WTC11 (cell line): ENCODE measurements around the gene IFNG. TPM values are rescaled to one million over a fixed set of nuclear protein-coding genes. Genes with fewer than 3 reads are reported as not detected.

ENCODE experiments used
- ATAC-seq: fragments of 200-7000 bp; cut with Tn5 transposase; 2 replicates; pipeline ENCODE4 v1.10.0; 2021; ENCODE audit warnings: mild to moderate bottlenecking, moderate library complexity
- CTCF ChIA-PET: fragments of 300-600 bp; sonication (Branson Sonifier 250); formaldehyde crosslinking; loops from one replicate; lab custom pipeline; 2021; ENCODE audit warnings: antibody characterized with exemption; lab: Charles Lee
- POLR2A ChIA-PET: fragments of 350-600 bp; sonication (Branson Sonifier 250); formaldehyde crosslinking; loops from one replicate; lab custom pipeline; 2021; ENCODE audit warnings: antibody characterized with exemption; lab: Charles Lee
- DNase-seq: peaks from one replicate; pipeline ENCODE4 v3.0.0; 2021; ENCODE audit warnings: low spot score
- H3K27ac Mint-ChIP-seq: 2 replicates; pipeline ENCODE4 v1.8.0; 2021; ENCODE audit warnings: mixed read lengths
- H3K27me3 Mint-ChIP-seq: 2 replicates; pipeline ENCODE4 v1.8.0; 2021; ENCODE audit warnings: low read depth, mild to moderate bottlenecking, moderate library complexity, mixed read lengths
- H3K36me3 Mint-ChIP-seq: 2 replicates; pipeline ENCODE4 v1.8.0; 2021; ENCODE audit warnings: mixed read lengths
- H3K4me1 Mint-ChIP-seq: 2 replicates; pipeline ENCODE4 v1.8.0; 2022; ENCODE audit warnings: mixed read lengths
- H3K4me3 Mint-ChIP-seq: 2 replicates; pipeline ENCODE4 v1.8.0; 2021; ENCODE audit warnings: mild to moderate bottlenecking, moderate library complexity, mixed read lengths
- H3K9me3 Mint-ChIP-seq: 2 replicates; pipeline ENCODE4 v1.8.0; 2021; ENCODE audit warnings: mixed read lengths
- ATF1 ChIP-seq: sonication (generic); formaldehyde crosslinking; IDR thresholded peaks from 2 replicates; pipeline ENCODE4 v1.8.1; 2023; ENCODE audit warnings: mild to moderate bottlenecking, moderate library complexity, missing genetic modification reagents
- ATF3 ChIP-seq: sonication (generic); formaldehyde crosslinking; conservative IDR thresholded peaks from 2 replicates; pipeline ENCODE4 v1.8.1; 2022; ENCODE audit warnings: mild to moderate bottlenecking, missing genetic modification reagents
- FOXJ3 ChIP-seq: sonication (generic); formaldehyde crosslinking; IDR thresholded peaks from 2 replicates; pipeline ENCODE4 v1.9.0; 2021; ENCODE audit warnings: missing genetic modification reagents, mild to moderate bottlenecking, borderline replicate concordance
- FOXK1 ChIP-seq: sonication (generic); formaldehyde crosslinking; IDR thresholded peaks from 2 replicates; pipeline ENCODE4 v1.8.0; 2022; ENCODE audit warnings: mild to moderate bottlenecking, moderate library complexity, missing genetic modification reagents
- FOXP1 ChIP-seq: sonication (generic); formaldehyde crosslinking; IDR thresholded peaks from 2 replicates; pipeline ENCODE4 v1.8.0; 2022; ENCODE audit warnings: missing genetic modification reagents, mild to moderate bottlenecking, moderate library complexity, borderline replicate concordance
- KAT7 ChIP-seq: sonication (generic); formaldehyde crosslinking; IDR thresholded peaks from 2 replicates; pipeline ENCODE4 v1.8.1; 2023; ENCODE audit warnings: missing genetic modification reagents, mild to moderate bottlenecking, borderline replicate concordance
- MXD4 ChIP-seq: fragments of 250-450 bp; sonication (Bioruptor Pico); IDR thresholded peaks from 2 replicates; pipeline ENCODE4 v1.8.0; 2021; ENCODE audit warnings: mild to moderate bottlenecking, moderate library complexity, borderline replicate concordance
- RORB ChIP-seq: fragments of 250-450 bp; sonication (Bioruptor Pico); IDR thresholded peaks from 2 replicates; pipeline ENCODE4 v1.9.0; 2021; ENCODE audit warnings: mild to moderate bottlenecking
- SMAD3 ChIP-seq: sonication (generic); formaldehyde crosslinking; IDR thresholded peaks from 2 replicates; pipeline ENCODE4 v1.8.0; 2022; ENCODE audit warnings: missing genetic modification reagents, mild to moderate bottlenecking, borderline replicate concordance
- STAT6 ChIP-seq: sonication (generic); formaldehyde crosslinking; conservative IDR thresholded peaks from 2 replicates; pipeline ENCODE4 v1.8.1; 2023; ENCODE audit warnings: mild to moderate bottlenecking, low read depth, missing genetic modification reagents, moderate library complexity
- TEAD4 ChIP-seq: sonication (generic); formaldehyde crosslinking; IDR thresholded peaks from 2 replicates; pipeline ENCODE4 v1.8.0; 2022; ENCODE audit warnings: mild to moderate bottlenecking, missing genetic modification reagents
- ZBTB43 ChIP-seq: sonication (generic); formaldehyde crosslinking; IDR thresholded peaks from 2 replicates; pipeline ENCODE4 v1.8.1; 2023; ENCODE audit warnings: mild to moderate bottlenecking, missing genetic modification reagents
- ZNF138 ChIP-seq: sonication (generic); formaldehyde crosslinking; conservative IDR thresholded peaks from 2 replicates; pipeline ENCODE4 v1.8.1; 2022; ENCODE audit warnings: mild to moderate bottlenecking, moderate library complexity, missing genetic modification reagents
- ZNF281 ChIP-seq: sonication (generic); formaldehyde crosslinking; IDR thresholded peaks from 2 replicates; pipeline ENCODE4 v1.8.0; 2023; ENCODE audit warnings: mild to moderate bottlenecking, missing genetic modification reagents
- ZNF423 ChIP-seq: fragments of 250-450 bp; sonication (Bioruptor Pico); IDR thresholded peaks from 2 replicates; pipeline ENCODE4 v2.1.2; 2022; ENCODE audit warnings: mild to moderate bottlenecking, moderate library complexity
- ZNF671 ChIP-seq: fragments of 250-450 bp; sonication (Bioruptor Pico); IDR thresholded peaks from 2 replicates; pipeline ENCODE4 v1.8.0; 2021; ENCODE audit warnings: mild to moderate bottlenecking
- total RNA-seq: library from RNA; stranded (reverse); gene quantifications from 3 replicates; pipeline ENCODE4 v1.2.3, GENCODE V29; 2021
- TF ChIP-seq, protein P1 (sequence below): fragments of 250-450 bp; sonication (Bioruptor Pico); IDR thresholded peaks from 2 replicates; pipeline ENCODE4 v2.1.2; 2022; ENCODE audit warnings: mild to moderate bottlenecking, moderate library complexity
- TF ChIP-seq, protein P2 (sequence below): sonication (generic); formaldehyde crosslinking; IDR thresholded peaks from 2 replicates; pipeline ENCODE4 v1.8.1; 2023; ENCODE audit warnings: mild to moderate bottlenecking, missing genetic modification reagents
- TF ChIP-seq, protein P3 (sequence below): sonication (generic); formaldehyde crosslinking; IDR thresholded peaks from 2 replicates; pipeline ENCODE4 v1.8.0; 2023; ENCODE audit warnings: missing genetic modification reagents

The IFNG gene
- total RNA-seq, 1 experiment from 2014 or later: 0.42 TPM

DNA sequence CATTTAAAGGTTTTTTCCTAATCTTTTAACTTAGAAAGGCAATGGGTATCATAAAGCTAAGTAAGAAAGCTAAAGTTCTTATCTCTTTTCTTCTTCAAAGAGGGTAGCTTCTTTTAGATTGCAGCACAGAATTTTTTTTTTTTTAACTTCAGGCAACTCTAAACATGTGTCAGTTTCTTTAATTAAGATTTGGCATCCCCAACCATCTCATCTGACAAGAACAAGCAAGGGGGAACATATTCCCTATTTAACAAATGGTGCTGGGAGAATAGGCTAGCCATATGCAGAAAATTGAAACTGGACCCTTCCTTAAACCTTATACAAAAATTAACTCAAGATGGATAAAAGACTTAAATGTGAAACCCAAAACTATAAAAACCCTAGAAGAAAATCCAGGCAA, 14.3 kb upstream of the IFNG start (continued):
- no peak for TF ChIP-seq STAT6 (CRISPR knock-in tag)
- TF ChIP-seq, protein P1, sequence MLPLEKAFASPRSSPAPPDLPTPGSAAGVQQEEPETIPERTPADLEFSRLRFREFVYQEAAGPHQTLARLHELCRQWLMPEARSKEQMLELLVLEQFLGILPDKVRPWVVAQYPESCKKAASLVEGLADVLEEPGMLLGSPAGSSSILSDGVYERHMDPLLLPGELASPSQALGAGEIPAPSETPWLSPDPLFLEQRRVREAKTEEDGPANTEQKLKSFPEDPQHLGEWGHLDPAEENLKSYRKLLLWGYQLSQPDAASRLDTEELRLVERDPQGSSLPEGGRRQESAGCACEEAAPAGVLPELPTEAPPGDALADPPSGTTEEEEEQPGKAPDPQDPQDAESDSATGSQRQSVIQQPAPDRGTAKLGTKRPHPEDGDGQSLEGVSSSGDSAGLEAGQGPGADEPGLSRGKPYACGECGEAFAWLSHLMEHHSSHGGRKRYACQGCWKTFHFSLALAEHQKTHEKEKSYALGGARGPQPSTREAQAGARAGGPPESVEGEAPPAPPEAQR (CRISPR knock-in tag): no peak

DNA sequence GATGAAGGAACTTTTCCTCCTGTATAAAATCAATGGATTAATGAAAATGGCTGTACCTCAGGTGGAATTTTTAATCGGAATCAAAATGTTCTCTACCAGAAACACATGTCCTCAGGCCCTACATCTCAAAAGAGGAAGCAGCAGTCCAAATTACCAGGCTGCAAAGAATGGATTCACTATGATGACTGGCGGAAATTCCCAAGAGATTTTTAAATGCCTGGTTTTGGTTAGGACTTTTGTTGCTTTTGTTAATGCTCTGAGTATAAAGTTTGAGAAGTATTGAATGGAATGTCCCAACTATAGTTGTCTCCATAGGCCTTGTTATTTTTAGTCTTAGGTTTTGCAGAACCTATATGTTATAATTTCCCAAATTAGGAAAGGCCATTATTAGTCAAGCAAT, 11.2 kb upstream of the IFNG start:
- ChIA-PET CTCF (interaction anchor here (1.3 kb wide), 1 partner anchor 130 kb away, joined by 3 read pairs; no protein-coding TSS in a partner anchor), POLR2A (no interaction called here)
- H3K4me1 Mint-ChIP-seq: peaks cover 2% of the 10 kb centered on the region; the same call in 1 of the 2 replicates
- ATAC-seq (no peak), DNase-seq (no peak)
- peaks cover 9% of the 10 kb centered on the region for H3K9me3 Mint-ChIP-seq
- H3K4me3 Mint-ChIP-seq: no peak overlapping the region
- no peak for TF ChIP-seq MXD4 (CRISPR knock-in tag)
- TF ChIP-seq KAT7: no peak
- no peak for TF ChIP-seq ATF3 (CRISPR knock-in tag)
- H3K36me3 Mint-ChIP-seq: no peaks in the 10 kb centered on the region
- H3K27me3 Mint-ChIP-seq: no peaks in the 10 kb centered on the region; the same call in 1 of the 2 replicates
- no peak overlapping the region for H3K27ac Mint-ChIP-seq

GRCh38 chr12:68169213-68169889, 9.8 kb upstream of the IFNG start:
- H3K27ac Mint-ChIP-seq: no peak overlapping the region
- peaks cover 2% of the 10 kb centered on the region for H3K9me3 Mint-ChIP-seq
- no peaks in the 10 kb centered on the region for H3K4me1 Mint-ChIP-seq
- CTCF ChIA-PET: interaction anchor here (1.1 to 2.9 kb wide), 3 partner anchors 11 to 129 kb away, joined by 3 to 10 read pairs (median 6); no protein-coding TSS in a partner anchor
- H3K27me3 Mint-ChIP-seq: no peaks in the 10 kb centered on the region; the same call in 1 of the 2 replicates
- POLR2A ChIA-PET: no interaction called here
- no peak for DNase-seq
- H3K4me3 Mint-ChIP-seq: no peak overlapping the region
- no peak for ATAC-seq
- no peaks in the 10 kb centered on the region for H3K36me3 Mint-ChIP-seq
- no peak for TF ChIP-seq ATF1
- TF ChIP-seq, protein P2, sequence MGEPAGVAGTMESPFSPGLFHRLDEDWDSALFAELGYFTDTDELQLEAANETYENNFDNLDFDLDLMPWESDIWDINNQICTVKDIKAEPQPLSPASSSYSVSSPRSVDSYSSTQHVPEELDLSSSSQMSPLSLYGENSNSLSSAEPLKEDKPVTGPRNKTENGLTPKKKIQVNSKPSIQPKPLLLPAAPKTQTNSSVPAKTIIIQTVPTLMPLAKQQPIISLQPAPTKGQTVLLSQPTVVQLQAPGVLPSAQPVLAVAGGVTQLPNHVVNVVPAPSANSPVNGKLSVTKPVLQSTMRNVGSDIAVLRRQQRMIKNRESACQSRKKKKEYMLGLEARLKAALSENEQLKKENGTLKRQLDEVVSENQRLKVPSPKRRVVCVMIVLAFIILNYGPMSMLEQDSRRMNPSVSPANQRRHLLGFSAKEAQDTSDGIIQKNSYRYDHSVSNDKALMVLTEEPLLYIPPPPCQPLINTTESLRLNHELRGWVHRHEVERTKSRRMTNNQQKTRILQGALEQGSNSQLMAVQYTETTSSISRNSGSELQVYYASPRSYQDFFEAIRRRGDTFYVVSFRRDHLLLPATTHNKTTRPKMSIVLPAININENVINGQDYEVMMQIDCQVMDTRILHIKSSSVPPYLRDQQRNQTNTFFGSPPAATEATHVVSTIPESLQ (CRISPR knock-in tag): no peak
- TF ChIP-seq FOXK1 (CRISPR knock-in tag): no peak
- TF ChIP-seq ZBTB43: no peak
- no peak for TF ChIP-seq FOXJ3
- TF ChIP-seq, protein P3, sequence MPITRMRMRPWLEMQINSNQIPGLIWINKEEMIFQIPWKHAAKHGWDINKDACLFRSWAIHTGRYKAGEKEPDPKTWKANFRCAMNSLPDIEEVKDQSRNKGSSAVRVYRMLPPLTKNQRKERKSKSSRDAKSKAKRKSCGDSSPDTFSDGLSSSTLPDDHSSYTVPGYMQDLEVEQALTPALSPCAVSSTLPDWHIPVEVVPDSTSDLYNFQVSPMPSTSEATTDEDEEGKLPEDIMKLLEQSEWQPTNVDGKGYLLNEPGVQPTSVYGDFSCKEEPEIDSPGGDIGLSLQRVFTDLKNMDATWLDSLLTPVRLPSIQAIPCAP: no peak
- no peak for TF ChIP-seq FOXP1 (CRISPR knock-in tag)
- TF ChIP-seq ZNF138 (CRISPR knock-in tag): no peak
- TF ChIP-seq ZNF281 (CRISPR knock-in tag): no peak
- no peak for TF ChIP-seq ZNF423 (CRISPR knock-in tag)
- no peak for TF ChIP-seq TEAD4
- no peak for TF ChIP-seq SMAD3 (CRISPR knock-in tag)
- no peak for TF ChIP-seq RORB (CRISPR knock-in tag)
- no peak for TF ChIP-seq ZNF671 (CRISPR knock-in tag)
